ENCODE data around the gene NRP2. TPM values are rescaled to one million over a fixed set of nuclear protein-coding genes. Genes with fewer than 3 reads are reported as not detected.

The NRP2 gene
- total RNA-seq, 2 experiments from 2014 or later: 0.35 to 2.6 TPM

- Histone ChIP-seq H3K36me3 (ENCODE audit: insufficient read depth, low read length) (no peaks in the 10 kb centered on the region), H3K27ac (ENCODE audit: low read depth, low read length, poor library complexity, severe bottlenecking) (no peak overlapping the region), H2AFZ (ENCODE audit: low read length) (no peak overlapping the region), H3K4me1 (ENCODE audit: insufficient read depth, low read length, poor library complexity, severe bottlenecking) (no peaks in the 10 kb centered on the region), H4K20me1 (ENCODE audit: insufficient read depth, low read length) (no peaks in the 10 kb centered on the region), H3K4me2 (ENCODE audit: low read length) (no peak overlapping the region), H3K9me2 (ENCODE audit: insufficient read depth, low read length) (no peaks in the 10 kb centered on the region), H3K79me2 (ENCODE audit: insufficient read depth, low read depth, low read length) (no peaks in the 10 kb centered on the region), H3K9me3 (ENCODE audit: low read length) (no peaks in the 10 kb centered on the region), H3K4me3 (ENCODE audit: low read depth, low read length, poor library complexity, severe bottlenecking) (no peak overlapping the region)
- POLR2A ChIA-PET: interaction anchor here (0.6 to 1.4 kb wide), 3 partner anchors 13 to 58 kb away, joined by 3 to 4 read pairs (median 3); partner anchors contain the start of gene NRP2
- no TSS peak for BruUV-seq (replicated peaks)
- TF ChIP-seq, protein P1, sequence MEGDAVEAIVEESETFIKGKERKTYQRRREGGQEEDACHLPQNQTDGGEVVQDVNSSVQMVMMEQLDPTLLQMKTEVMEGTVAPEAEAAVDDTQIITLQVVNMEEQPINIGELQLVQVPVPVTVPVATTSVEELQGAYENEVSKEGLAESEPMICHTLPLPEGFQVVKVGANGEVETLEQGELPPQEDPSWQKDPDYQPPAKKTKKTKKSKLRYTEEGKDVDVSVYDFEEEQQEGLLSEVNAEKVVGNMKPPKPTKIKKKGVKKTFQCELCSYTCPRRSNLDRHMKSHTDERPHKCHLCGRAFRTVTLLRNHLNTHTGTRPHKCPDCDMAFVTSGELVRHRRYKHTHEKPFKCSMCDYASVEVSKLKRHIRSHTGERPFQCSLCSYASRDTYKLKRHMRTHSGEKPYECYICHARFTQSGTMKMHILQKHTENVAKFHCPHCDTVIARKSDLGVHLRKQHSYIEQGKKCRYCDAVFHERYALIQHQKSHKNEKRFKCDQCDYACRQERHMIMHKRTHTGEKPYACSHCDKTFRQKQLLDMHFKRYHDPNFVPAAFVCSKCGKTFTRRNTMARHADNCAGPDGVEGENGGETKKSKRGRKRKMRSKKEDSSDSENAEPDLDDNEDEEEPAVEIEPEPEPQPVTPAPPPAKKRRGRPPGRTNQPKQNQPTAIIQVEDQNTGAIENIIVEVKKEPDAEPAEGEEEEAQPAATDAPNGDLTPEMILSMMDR (conservative IDR thresholded peaks at IDR 0.05; ENCODE audit: low read length): no peak
- no peak for TF ChIP-seq EZH2phosphoT487 (IDR thresholded peaks at IDR 0.05; ENCODE audit: borderline replicate concordance, low read depth, low read length)
- intact Hi-C loops (cut with micrococcal nuclease; ENCODE audit: unreplicated experiment): no loop called here
- DNase-seq (ENCODE audit: low spot score): no peak
- CTCF ChIA-PET (ENCODE audit: unreplicated experiment): no interaction called here
Observed at GRCh38 chr2:205740381-205740780, 58.1 kb downstream of the NRP2 start.

- no peak overlapping the region for H2AFZ ChIP-seq (ENCODE audit: low read length)
- H3K36me3 ChIP-seq (ENCODE audit: insufficient read depth, low read length): no peaks in the 10 kb centered on the region
- no peaks in the 10 kb centered on the region for H3K9me3 ChIP-seq (ENCODE audit: low read length)
- H3K4me1 ChIP-seq (ENCODE audit: insufficient read depth, low read length, poor library complexity, severe bottlenecking): no peaks in the 10 kb centered on the region
- H3K27ac ChIP-seq (ENCODE audit: low read depth, low read length, poor library complexity, severe bottlenecking): no peak overlapping the region
- H3K4me2 ChIP-seq (ENCODE audit: low read length): no peak overlapping the region
- no peak for DNase-seq (ENCODE audit: low spot score)
- no peaks in the 10 kb centered on the region for H4K20me1 ChIP-seq (ENCODE audit: insufficient read depth, low read length)
- intact Hi-C loops (cut with micrococcal nuclease; ENCODE audit: unreplicated experiment): no loop called here
- TF ChIP-seq EZH2phosphoT487 (IDR thresholded peaks at IDR 0.05; ENCODE audit: borderline replicate concordance, low read depth, low read length): no peak
- TF ChIP-seq, protein P1 (conservative IDR thresholded peaks at IDR 0.05; ENCODE audit: low read length): no peak
- no TSS peak for BruUV-seq (replicated peaks)
- no peak overlapping the region for H3K4me3 ChIP-seq (ENCODE audit: low read depth, low read length, poor library complexity, severe bottlenecking)
- POLR2A ChIA-PET: interaction anchor here (1.2 to 1.4 kb wide), 2 partner anchors 12 to 59 kb away, joined by 3 to 4 read pairs; partner anchors contain the start of gene NRP2
- H3K79me2 ChIP-seq (ENCODE audit: insufficient read depth, low read depth, low read length): no peaks in the 10 kb centered on the region
- no peaks in the 10 kb centered on the region for H3K9me2 ChIP-seq (ENCODE audit: insufficient read depth, low read length)
- CTCF ChIA-PET (ENCODE audit: unreplicated experiment): interaction anchor here (1.1 kb wide), 1 partner anchor 35 kb away, joined by 3 read pairs; no protein-coding TSS in a partner anchor
Observed at GRCh38 chr2:205741256-205741978, 59.1 kb downstream of the NRP2 start.

- intact Hi-C loops (cut with micrococcal nuclease; ENCODE audit: unreplicated experiment): no loop called here
- Histone ChIP-seq H3K4me3 (ENCODE audit: low read depth, low read length, poor library complexity, severe bottlenecking) (no peak overlapping the region), H3K79me2 (ENCODE audit: insufficient read depth, low read depth, low read length) (no peaks in the 10 kb centered on the region), H2AFZ (ENCODE audit: low read length) (no peak overlapping the region), H4K20me1 (ENCODE audit: insufficient read depth, low read length) (no peaks in the 10 kb centered on the region), H3K9me2 (ENCODE audit: insufficient read depth, low read length) (no peaks in the 10 kb centered on the region), H3K27ac (ENCODE audit: low read depth, low read length, poor library complexity, severe bottlenecking) (no peak overlapping the region), H3K9me3 (ENCODE audit: low read length) (no peaks in the 10 kb centered on the region), H3K4me1 (ENCODE audit: insufficient read depth, low read length, poor library complexity, severe bottlenecking) (no peaks in the 10 kb centered on the region), H3K36me3 (ENCODE audit: insufficient read depth, low read length) (no peaks in the 10 kb centered on the region), H3K4me2 (ENCODE audit: low read length) (no peak overlapping the region)
- POLR2A ChIA-PET: no interaction called here
- BruUV-seq (replicated peaks): no TSS peak
- no peak for DNase-seq (ENCODE audit: low spot score)
- CTCF ChIA-PET (ENCODE audit: unreplicated experiment): no interaction called here
- TF ChIP-seq, protein P1 (conservative IDR thresholded peaks at IDR 0.05; ENCODE audit: low read length): no peak
Observed at GRCh38 chr2:205743137-205743536, 60.8 kb downstream of the NRP2 start.
